HCT116 (cell line): ENCODE data around the gene POU2AF1. TPM values are rescaled to one million over a fixed set of nuclear protein-coding genes. Genes with fewer than 3 reads are reported as not detected.

Experiments
- ATAC-seq: fragments of 200-7000 bp; cut with Tn5 transposase; 2 replicates; pipeline ENCODE4 v1.9.1; 2020; ENCODE audit warnings: mild to moderate bottlenecking, moderate library complexity
- BruUV-seq: library from RNA; stranded (reverse); fragments of 400-500 nt; replicated peaks from 2 replicates; lab custom pipeline; 2021; lab: Mats Ljungman, UMichigan
- CTCF ChIA-PET: fragments of 300-600 bp; sonication (Branson Sonifier 250); formaldehyde crosslinking; loops from one replicate; lab custom pipeline; 2021; ENCODE audit warnings: antibody characterized with exemption; lab: Charles Lee
- POLR2A ChIA-PET: fragments of 300-600, 350-600 bp; sonication (Branson Sonifier 250); formaldehyde crosslinking; loops from one replicate; lab custom pipeline; 2021; ENCODE audit warnings: antibody characterized with exemption; lab: Charles Lee
- RAD21 ChIA-PET, 2 experiments: fragments of 300-600 bp; sonication (Branson Sonifier 250); formaldehyde crosslinking; loops; one replicate each; lab custom pipeline; 2023; ENCODE audit warnings: low total read pairs in 2 of 2; ENCODE audit not compliant: uncharacterized antibody in 2 of 2, unreplicated experiment in 2 of 2, low non-redundant PET in 1 of 2; lab: Charles Lee
- DNase-seq: peaks from one replicate; pipeline ENCODE4 v3.0.0-alpha.2; 2010; ENCODE audit warnings: low read depth, low spot score
- H2AFZ ChIP-seq: fragments of 200-600 bp; shearing (Covaris generic), sonication (generic); 2 replicates; pipeline ENCODE4 v1.6.1; 2017; ENCODE audit warnings: low read depth, mixed run types, mixed read lengths, antibody characterized with exemption, low read length; ENCODE audit not compliant: poor library complexity, severe bottlenecking
- H3K27ac ChIP-seq: 2 replicates; pipeline ENCODE4 v1.5.1; 2012; ENCODE audit warnings: low read depth, low read length
- H3K27me3 ChIP-seq: fragments of 200-600 bp; sonication (generic); 2 replicates; pipeline ENCODE4 v1.6.1; 2016; ENCODE audit warnings: mixed run types, low read length, mixed read lengths; ENCODE audit not compliant: insufficient read depth
- H3K36me3 ChIP-seq, 2 experiments: fragments of 200-500 bp in 1 of 2; fragments of 200-600 bp in 1 of 2; sonication (Bioruptor generic) in 1 of 2; sonication (generic) in 1 of 2; 2 replicates each; pipeline versions ENCODE4 v1.5.1 to v1.6.1; 2014 to 2016; ENCODE audit warnings: low read length in 2 of 2, inconsistent platforms in 1 of 2, mixed read lengths in 1 of 2, mixed run types in 1 of 2; ENCODE audit not compliant: insufficient read depth in 2 of 2, control insufficient read depth in 1 of 2
- H3K4me1 ChIP-seq, 2 experiments: fragments of 200-600 bp in 1 of 2; sonication (generic) in 1 of 2; 2 replicates each; pipeline versions ENCODE4 v1.5.1 to v1.6.1; 2012 to 2017; ENCODE audit warnings: low read length in 2 of 2, inconsistent platforms in 1 of 2, mild to moderate bottlenecking in 1 of 2, mixed read lengths in 1 of 2, mixed run types in 1 of 2, moderate library complexity in 1 of 2; ENCODE audit not compliant: insufficient read depth in 2 of 2, control insufficient read depth in 1 of 2
- H3K4me2 ChIP-seq: fragments of 200-600 bp; sonication (generic); 2 replicates; pipeline ENCODE4 v1.6.1; 2017; ENCODE audit warnings: mixed run types, low read length, mixed read lengths
- H3K4me3 ChIP-seq, 2 experiments: fragments of 200-600 bp in 1 of 2; sonication (generic) in 1 of 2; replicated peaks in 1 of 2; 2 replicates each; pipeline ENCODE4 v1.5.1; 2011 to 2016; ENCODE audit warnings: low read length in 2 of 2, control low read depth in 1 of 2, low read depth in 1 of 2, mild to moderate bottlenecking in 1 of 2, mixed read lengths in 1 of 2, mixed run types in 1 of 2
- H3K79me2 ChIP-seq: fragments of 200-600 bp; sonication (generic); 2 replicates; pipeline ENCODE4 v1.6.1; 2017; ENCODE audit warnings: mild to moderate bottlenecking, mixed run types, low read length, moderate library complexity, mixed read lengths; ENCODE audit not compliant: insufficient read depth
- H3K9ac ChIP-seq: fragments of 200-600 bp; sonication (generic); 2 replicates; pipeline ENCODE4 v1.6.1; 2016; ENCODE audit warnings: low read length, mixed read lengths
- H3K9me2 ChIP-seq: fragments of 200-600 bp; sonication (generic), shearing (Covaris generic); 2 replicates; pipeline ENCODE4 v1.6.1; 2017; ENCODE audit warnings: mixed run types, mild to moderate bottlenecking, moderate library complexity; ENCODE audit not compliant: insufficient read depth
- H3K9me3 ChIP-seq, 2 experiments: fragments of 200-500 bp in 1 of 2; fragments of 200-600 bp in 1 of 2; sonication (Bioruptor generic) in 1 of 2; sonication (generic) in 1 of 2; 2 replicates each; pipeline ENCODE4 v1.6.1; 2014 to 2017; ENCODE audit warnings: low read length in 2 of 2, mixed read lengths in 2 of 2, inconsistent platforms in 1 of 2, low read depth in 1 of 2, mild to moderate bottlenecking in 1 of 2, mixed run types in 1 of 2, moderate library complexity in 1 of 2; ENCODE audit not compliant: control insufficient read depth in 1 of 2, insufficient read depth in 1 of 2
- H4K20me1 ChIP-seq: fragments of 200-600 bp; sonication (generic), shearing (Covaris generic); 2 replicates; pipeline ENCODE4 v1.6.1; 2017; ENCODE audit warnings: mixed run types, mild to moderate bottlenecking, moderate library complexity; ENCODE audit not compliant: insufficient read depth
- CBX3 ChIP-seq: IDR thresholded peaks from 2 replicates; pipeline ENCODE4 v1.6.1; 2012; ENCODE audit warnings: low read depth
- CEBPB ChIP-seq: IDR thresholded peaks from 2 replicates; pipeline ENCODE4 v1.6.1; 2012; ENCODE audit warnings: low read depth
- EGR1 ChIP-seq: IDR thresholded peaks from 2 replicates; pipeline ENCODE4 v1.6.1; 2012; ENCODE audit warnings: low read depth
- ELF1 ChIP-seq: IDR thresholded peaks from 2 replicates; pipeline ENCODE4 v1.6.1; 2012; ENCODE audit warnings: low read depth, borderline replicate concordance
- EZH2 ChIP-seq: fragments of 200-600 bp; sonication (generic); IDR thresholded peaks from 2 replicates; pipeline ENCODE4 v1.6.1; 2017; ENCODE audit warnings: antibody characterized with exemption, mixed run types
- EZH2phosphoT487 ChIP-seq: fragments of 200-600 bp; IDR thresholded peaks from 2 replicates; pipeline ENCODE4 v1.6.1; 2018; ENCODE audit warnings: antibody characterized with exemption, borderline replicate concordance
- FOSL1 ChIP-seq: IDR thresholded peaks from 2 replicates; pipeline ENCODE4 v1.6.1; 2012; ENCODE audit warnings: low read depth
- MAX ChIP-seq: IDR thresholded peaks from 2 replicates; pipeline ENCODE4 v1.6.1; 2012
- POLR2A ChIP-seq: IDR thresholded peaks from 2 replicates; pipeline ENCODE4 v1.7.0; 2011; ENCODE audit warnings: borderline replicate concordance; ENCODE audit not compliant: insufficient read depth, insufficient read length; ENCODE audit errors: extremely low read depth
- POLR2AphosphoS5 ChIP-seq: IDR thresholded peaks from 2 replicates; pipeline ENCODE4 v1.6.1; 2011; ENCODE audit warnings: mild to moderate bottlenecking, low read depth, low read length, moderate library complexity
- RAD21 ChIP-seq: IDR thresholded peaks from 2 replicates; pipeline ENCODE4 v1.6.1; 2012; ENCODE audit warnings: low read depth, mild to moderate bottlenecking
- REST ChIP-seq: IDR thresholded peaks from 2 replicates; pipeline ENCODE4 v1.6.1; 2012; ENCODE audit warnings: low read depth
- SIN3A ChIP-seq: IDR thresholded peaks from 2 replicates; pipeline ENCODE4 v1.6.1; 2012; ENCODE audit warnings: low read depth
- SP1 ChIP-seq: IDR thresholded peaks from 2 replicates; pipeline ENCODE4 v1.6.1; 2012; ENCODE audit warnings: low read depth
- SRF ChIP-seq: IDR thresholded peaks from 2 replicates; pipeline ENCODE4 v1.6.1; 2012; ENCODE audit warnings: low read depth
- TCF7L2 ChIP-seq: IDR thresholded peaks from 2 replicates; pipeline ENCODE4 v1.7.0; 2011; ENCODE audit warnings: borderline replicate concordance, inconsistent platforms; ENCODE audit not compliant: insufficient read depth, insufficient read length; ENCODE audit errors: extremely low read depth
- YY1 ChIP-seq: IDR thresholded peaks from 2 replicates; pipeline ENCODE4 v1.6.1; 2011; ENCODE audit warnings: low read length, low read depth, moderate library complexity, mild to moderate bottlenecking; ENCODE audit not compliant: insufficient replicate concordance; ENCODE audit errors: extremely low read depth
- ZBTB33 ChIP-seq: IDR thresholded peaks from 2 replicates; pipeline ENCODE4 v1.6.1; 2011; ENCODE audit warnings: mild to moderate bottlenecking, low read length, moderate library complexity; ENCODE audit not compliant: insufficient replicate concordance; ENCODE audit errors: extremely low read depth
- ZFX ChIP-seq: fragments of 450-650 bp; IDR thresholded peaks from 2 replicates; pipeline ENCODE4 v1.6.1; 2017
- ZNF274 ChIP-seq: fragments of 200-500 bp; sonication (Bioruptor generic); IDR thresholded peaks from 2 replicates; pipeline ENCODE4 v1.6.1; 2014; ENCODE audit warnings: mild to moderate bottlenecking, low read depth, low read length, inconsistent platforms
- intact Hi-C: fragments of 100-400 bp; cut with micrococcal nuclease; formaldehyde crosslinking; loops from 2 replicates; pipeline ENCODE4 v1.10.0; 2022
- total RNA-seq: library from RNA; stranded (reverse); gene quantifications from one replicate; pipeline ENCODE4 v1.2.1, GENCODE V29; 2021; ENCODE audit not compliant: unreplicated experiment

The POU2AF1 gene
- total RNA-seq, 1 experiment from 2014 or later, result 0.17 TPM

- Histone ChIP-seq H3K4me1 (no peaks in the 10 kb centered on the region), H3K4me3 (no peak overlapping the region), H3K9ac (no peak overlapping the region), H3K79me2 (no peaks in the 10 kb centered on the region), H3K36me3 (no peaks in the 10 kb centered on the region), H3K4me2 (no peak overlapping the region), H4K20me1 (no peaks in the 10 kb centered on the region), H3K9me2 (no peaks in the 10 kb centered on the region), H2AFZ (no peak overlapping the region), H3K27ac (no peak overlapping the region), H3K9me3 (no peaks in the 10 kb centered on the region), H3K27me3 (no peaks in the 10 kb centered on the region)
- DNase-seq (no peak), ATAC-seq (no peak)
- CTCF ChIA-PET, result no interaction called here
- intact Hi-C loops, result no loop called here
- TF ChIP-seq FOSL1, result no peak
- TF ChIP-seq CEBPB, result no peak
- TF ChIP-seq ZBTB33, result no peak
- no peak for TF ChIP-seq POLR2AphosphoS5
- no peak for TF ChIP-seq POLR2A
- TF ChIP-seq SIN3A, result no peak
- no peak for TF ChIP-seq SRF
- TF ChIP-seq CBX3, result no peak
- TF ChIP-seq MAX, result no peak
- TF ChIP-seq EZH2phosphoT487, result no peak
- no peak for TF ChIP-seq RAD21
- TF ChIP-seq ZFX, result no peak
- TF ChIP-seq SP1, result no peak
- no peak for TF ChIP-seq YY1
- TF ChIP-seq TCF7L2, result no peak
- TF ChIP-seq ELF1, result no peak
- no peak for TF ChIP-seq ZNF274
- TF ChIP-seq REST, result no peak
- TF ChIP-seq EGR1, result no peak
- no peak for TF ChIP-seq EZH2
- no TSS peak for BruUV-seq
- RAD21 ChIA-PET, result no interaction called here
- POLR2A ChIA-PET, result no interaction called here
Measured at GRCh38 chr11:111387363-111387762, 8.3 kb upstream of the POU2AF1 start.
